HepG2 (cell line): Measurements from ENCODE around the gene CDO1. TPM values are rescaled to one million over a fixed set of nuclear protein-coding genes. Genes with fewer than 3 reads are reported as not detected.

Experiments
- CREB1 ChIP-seq, 2 experiments: fragments of 450-650 bp in 1 of 2; IDR thresholded peaks; 2 replicates each; pipeline ENCODE4 v1.6.1; 2016 to 2017; ENCODE audit warnings: control low read depth in 1 of 2, mild to moderate bottlenecking in 1 of 2, missing compliant biosample characterization in 1 of 2, missing genetic modification characterization in 1 of 2
- HNF4A ChIP-seq: sonication (generic); formaldehyde crosslinking; IDR thresholded peaks from 2 replicates; pipeline ENCODE4 v1.4.0; 2020; ENCODE audit warnings: missing genetic modification reagents
- ISL2 ChIP-seq: sonication (generic); formaldehyde crosslinking; IDR thresholded peaks from 2 replicates; pipeline ENCODE4 v1.5.0; 2020; ENCODE audit warnings: missing genetic modification reagents
- KDM1A ChIP-seq: IDR thresholded peaks from 2 replicates; pipeline ENCODE4 v1.6.1; 2016; ENCODE audit warnings: missing compliant biosample characterization
- KLF11 ChIP-seq: IDR thresholded peaks from 2 replicates; pipeline ENCODE4 v1.6.1; 2016; ENCODE audit warnings: missing compliant biosample characterization
- MAF1 ChIP-seq: sonication (generic); formaldehyde crosslinking; IDR thresholded peaks from 2 replicates; pipeline ENCODE4 v1.5.0; 2020; ENCODE audit warnings: missing genetic modification reagents, borderline replicate concordance
- MLLT10 ChIP-seq: sonication (generic); formaldehyde crosslinking; IDR thresholded peaks from 2 replicates; pipeline ENCODE4 v1.4.0; 2020; ENCODE audit warnings: missing genetic modification reagents
- MYNN ChIP-seq: sonication (generic); formaldehyde crosslinking; IDR thresholded peaks from 2 replicates; pipeline ENCODE4 v1.4.0; 2020; ENCODE audit warnings: mild to moderate bottlenecking, low read depth, missing genetic modification reagents
- NR2F1 ChIP-seq, 2 experiments: fragments of 450-650 bp in 1 of 2; formaldehyde crosslinking in 1 of 2; IDR thresholded peaks; 2 replicates each; pipeline versions ENCODE4 v1.5.0 to v1.6.1; 2016 to 2020; ENCODE audit warnings: mild to moderate bottlenecking in 1 of 2, missing compliant biosample characterization in 1 of 2, missing genetic modification reagents in 1 of 2, moderate library complexity in 1 of 2
- PHF21A ChIP-seq: sonication (generic); formaldehyde crosslinking; IDR thresholded peaks from 2 replicates; pipeline ENCODE4 v1.5.0; 2020; ENCODE audit warnings: mild to moderate bottlenecking, missing genetic modification reagents
- PLRG1 ChIP-seq: fragments of 450-650 bp; conservative IDR thresholded peaks from 2 replicates; pipeline ENCODE4 v1.6.1; 2016
- SIN3B ChIP-seq: fragments of 150-350 bp; IDR thresholded peaks from 2 replicates; pipeline ENCODE4 v1.6.1; 2014; ENCODE audit warnings: low read length
- TCF12 ChIP-seq, 2 experiments: fragments of 450-650 bp in 1 of 2; sonication (generic) in 1 of 2; formaldehyde crosslinking in 1 of 2; IDR thresholded peaks; 2 replicates each; pipeline versions ENCODE4 v1.6.1 to v1.8.0; 2017 to 2022; ENCODE audit warnings: antibody characterized with exemption in 1 of 2, mild to moderate bottlenecking in 1 of 2, missing genetic modification reagents in 1 of 2, moderate library complexity in 1 of 2
- ZFP91 ChIP-seq: sonication (generic); formaldehyde crosslinking; IDR thresholded peaks from 2 replicates; pipeline ENCODE4 v1.9.0; 2022; ENCODE audit warnings: missing genetic modification reagents, mild to moderate bottlenecking, borderline replicate concordance
- ZNF230 ChIP-seq: sonication (generic); formaldehyde crosslinking; IDR thresholded peaks from 2 replicates; pipeline ENCODE4 v1.4.0; 2020; ENCODE audit warnings: mild to moderate bottlenecking, missing genetic modification reagents
- ZNF331 ChIP-seq: sonication (generic); formaldehyde crosslinking; IDR thresholded peaks from 2 replicates; pipeline ENCODE4 v1.4.0; 2020; ENCODE audit warnings: missing genetic modification reagents
- ZNF652 ChIP-seq: IDR thresholded peaks from 2 replicates; pipeline ENCODE4 v1.6.1; 2016; ENCODE audit warnings: low read depth, borderline replicate concordance
- ZNF660 ChIP-seq: sonication (generic); formaldehyde crosslinking; IDR thresholded peaks from 2 replicates; pipeline ENCODE4 v1.5.1; 2020; ENCODE audit warnings: mild to moderate bottlenecking, low read depth, missing genetic modification reagents, borderline replicate concordance
- ZNF710 ChIP-seq: sonication (generic); formaldehyde crosslinking; IDR thresholded peaks from 2 replicates; pipeline ENCODE4 v1.5.0; 2020; ENCODE audit warnings: mild to moderate bottlenecking, missing genetic modification reagents, borderline replicate concordance
- ZNF788 ChIP-seq: sonication (generic); formaldehyde crosslinking; IDR thresholded peaks from 2 replicates; pipeline ENCODE4 v1.5.0; 2020; ENCODE audit warnings: mild to moderate bottlenecking, missing genetic modification reagents, borderline replicate concordance
- ZNF800 ChIP-seq: sonication (generic); formaldehyde crosslinking; IDR thresholded peaks from 2 replicates; pipeline ENCODE4 v1.4.0; 2020; ENCODE audit warnings: missing genetic modification reagents
- polyA plus RNA-seq, 8 experiments: library from polyadenylated mRNA; depleted of rRNA in 3 of 8; stranded (reverse) in 7 of 8; unstranded in 1 of 8; fragments of >200 nt; fragmentation: Illumina TruSeq in 4 of 8; extraction: Trizol in 4 of 8; gene quantifications; 2 replicates each; pipeline versions ENCODE4 v1.2.1 to v1.2.3, GENCODE V29; 2011 to 2016; ENCODE audit warnings: low read depth in 4 of 8, missing spikeins in 1 of 8, mixed read lengths in 1 of 8; ENCODE audit not compliant: insufficient read depth in 1 of 8
- total RNA-seq, 5 experiments: library from RNA; depleted of rRNA; stranded (reverse); fragments of >200 nt; fragmentation: Illumina TruSeq; extraction: Trizol; gene quantifications; 2 replicates each; pipeline ENCODE4 v1.2.3, GENCODE V29; 2016; ENCODE audit warnings: low read depth in 1 of 5
- TF ChIP-seq, protein P1 (sequence below): sonication (generic); formaldehyde crosslinking; IDR thresholded peaks from 2 replicates; pipeline ENCODE4 v1.4.0; 2020; ENCODE audit warnings: low read depth, mild to moderate bottlenecking, missing genetic modification reagents

The CDO1 gene
- total and polyA plus RNA-seq, 2 of the 13 experiments (the other 11 are each of a cell fraction or from before 2014, with no cell fraction given): 3.2 to 4.4 TPM

DNA sequence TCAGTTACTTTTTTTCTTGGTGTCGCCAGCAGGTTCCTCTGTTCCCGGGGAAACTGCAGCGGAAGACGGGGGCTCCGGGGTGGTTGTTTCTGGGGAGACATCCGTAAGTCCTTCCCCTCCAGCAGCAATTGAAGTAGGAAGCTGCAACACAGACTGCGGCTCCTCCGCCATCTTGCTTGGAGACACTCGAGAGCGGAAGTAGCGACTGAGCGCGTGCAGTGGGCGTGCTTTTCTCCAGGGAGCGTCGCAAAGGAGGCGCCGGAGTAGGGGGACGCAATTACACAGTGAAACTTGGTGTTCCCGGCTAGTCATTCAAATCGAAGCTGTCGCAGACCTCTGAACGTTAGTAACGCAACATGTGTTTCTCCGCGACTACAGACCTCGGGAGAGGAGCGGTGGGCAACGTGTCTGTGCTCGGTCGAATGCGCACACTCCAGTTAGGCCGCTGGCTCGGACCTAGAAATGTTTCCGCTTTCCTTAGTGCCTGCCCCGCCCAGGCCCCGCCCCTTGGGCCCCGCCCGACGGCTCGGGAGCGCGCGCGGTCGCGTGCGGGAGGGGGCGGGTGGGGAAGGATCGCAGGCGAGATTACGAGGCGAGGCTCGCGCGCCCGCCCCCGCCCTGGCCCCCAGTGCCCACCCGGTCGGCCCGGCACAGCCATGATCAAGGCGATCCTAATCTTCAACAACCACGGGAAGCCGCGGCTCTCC is 25.1 kb upstream of the CDO1 start, which contains the start of the genes AP3S1 and ATG12 (continued):
- TF ChIP-seq ZNF710 (CRISPR knock-in tag) (peak; percentile 38; the same call in 1 of the 2 replicates), MAF1 (CRISPR knock-in tag) (no peak), KLF11 (CRISPR knock-in tag) (peak; percentile 93), ISL2 (CRISPR knock-in tag) (peak; percentile 60), MYNN (peak; percentile 87), PHF21A (CRISPR knock-in tag) (peak; percentile 22), NR2F1 (CRISPR knock-in tag; IDR thresholded peaks at IDR 0.05) (no peak), HNF4A (CRISPR knock-in tag) (no peak), ZFP91 (peak; percentile 89), ZNF788 (CRISPR knock-in tag) (peak; percentile 85), ZNF800 (peak; percentile 71; the same call in 1 of the 2 replicates), KDM1A (no peak), SIN3B (peak; percentile 70), ZNF230 (CRISPR knock-in tag) (no peak; the same call in 1 of the 2 replicates), ZNF652 (CRISPR knock-in tag) (no peak), CREB1 (IDR thresholded peaks at IDR 0.05) (peak; percentile 67), CREB1 (CRISPR knock-in tag; IDR thresholded peaks at IDR 0.05) (peak; percentile 65), ZNF331 (CRISPR knock-in tag) (peak; percentile 83), MLLT10 (CRISPR knock-in tag) (no peak), ZNF660 (CRISPR knock-in tag) (no peak), PLRG1 (no peak), TCF12 (IDR thresholded peaks at IDR 0.05) (no peak), TCF12 (CRISPR knock-in tag; IDR thresholded peaks at IDR 0.05) (no peak)
- TF ChIP-seq, protein P1, sequence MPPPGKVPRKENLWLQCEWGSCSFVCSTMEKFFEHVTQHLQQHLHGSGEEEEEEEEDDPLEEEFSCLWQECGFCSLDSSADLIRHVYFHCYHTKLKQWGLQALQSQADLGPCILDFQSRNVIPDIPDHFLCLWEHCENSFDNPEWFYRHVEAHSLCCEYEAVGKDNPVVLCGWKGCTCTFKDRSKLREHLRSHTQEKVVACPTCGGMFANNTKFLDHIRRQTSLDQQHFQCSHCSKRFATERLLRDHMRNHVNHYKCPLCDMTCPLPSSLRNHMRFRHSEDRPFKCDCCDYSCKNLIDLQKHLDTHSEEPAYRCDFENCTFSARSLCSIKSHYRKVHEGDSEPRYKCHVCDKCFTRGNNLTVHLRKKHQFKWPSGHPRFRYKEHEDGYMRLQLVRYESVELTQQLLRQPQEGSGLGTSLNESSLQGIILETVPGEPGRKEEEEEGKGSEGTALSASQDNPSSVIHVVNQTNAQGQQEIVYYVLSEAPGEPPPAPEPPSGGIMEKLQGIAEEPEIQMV (CRISPR knock-in tag): no peak
